ENCODE data around the gene CPNE5. TPM values are rescaled to one million over a fixed set of nuclear protein-coding genes. Genes with fewer than 3 reads are reported as not detected.

The CPNE5 gene
- polyA plus RNA-seq, 1 donor (not counting 4 experiments of a cell fraction or from before 2014, with no cell fraction given) = 0.05 TPM

- Histone ChIP-seq H3K4me1 (ENCODE audit: control insufficient read depth, extremely low read depth, insufficient read depth, low read length) (no peaks in the 10 kb centered on the region), H3K4me3 (ENCODE audit: control insufficient read depth in 2 of 3, extremely low read depth in 1 of 3, insufficient read depth in 2 of 3, low read depth in 1 of 3, low read length in 3 of 3) (no peak overlapping the region), H3K4me2 (ENCODE audit: control insufficient read depth, extremely low read depth, insufficient read depth, low read depth, low read length) (no peak overlapping the region), H4K20me1 (ENCODE audit: control insufficient read depth, extremely low read depth, insufficient read depth, low read length) (no peaks in the 10 kb centered on the region), H3K9ac (ENCODE audit: control insufficient read depth, extremely low read depth, insufficient read depth, low read length) (no peak overlapping the region), H3K27ac (ENCODE audit: control insufficient read depth, insufficient read depth, low read length) (no peak overlapping the region), H3K27me3 (ENCODE audit: control insufficient read depth, extremely low read depth, insufficient read depth, low read length) (peaks cover 47% of the 10 kb centered on the region), H3K9me1 (ENCODE audit: control insufficient read depth, extremely low read depth, insufficient read depth, low read length) (no peaks in the 10 kb centered on the region), H2AFZ (ENCODE audit: control insufficient read depth, low read length) (no peak overlapping the region), H3K9me3 (ENCODE audit: control insufficient read depth, low read depth, low read length) (no peaks in the 10 kb centered on the region), H3K36me3 (ENCODE audit: control insufficient read depth in 2 of 2, extremely low read depth in 1 of 2, insufficient read depth in 2 of 2, low read length in 2 of 2) (no peaks in the 10 kb centered on the region), H3K79me2 (ENCODE audit: control insufficient read depth, insufficient read depth, low read length) (no peaks in the 10 kb centered on the region)
- no peak for FAIRE-seq
- DNase-seq (ENCODE audit: low read depth, low spot score) = no peak
- dilution Hi-C loops (cut with MboI; ENCODE audit: extremely low pct_ligation_motif_present, low sequenced_read_pairs) = no loop called here
- no peak for TF ChIP-seq EZH2 (IDR thresholded peaks at IDR 0.05; ENCODE audit: low read length)
- TF ChIP-seq CTCF (optimal IDR thresholded peaks at IDR 0.05 in 1 of 3, IDR thresholded peaks at IDR 0.05 in 1 of 3, conservative IDR thresholded peaks at IDR 0.05 in 1 of 3; ENCODE audit: extremely low read depth in 1 of 3, insufficient read depth in 2 of 3, low read length in 3 of 3) = no peak
Observed at GRCh38 chr6:36791521-36792135, 47.6 kb downstream of the CPNE5 start.

- Histone ChIP-seq H3K9ac (ENCODE audit: control insufficient read depth, extremely low read depth, insufficient read depth, low read length) (no peak overlapping the region), H3K9me1 (ENCODE audit: control insufficient read depth, extremely low read depth, insufficient read depth, low read length) (no peaks in the 10 kb centered on the region), H4K20me1 (ENCODE audit: control insufficient read depth, extremely low read depth, insufficient read depth, low read length) (no peaks in the 10 kb centered on the region), H3K9me3 (ENCODE audit: control insufficient read depth, low read depth, low read length) (no peaks in the 10 kb centered on the region), H3K27me3 (ENCODE audit: control insufficient read depth, extremely low read depth, insufficient read depth, low read length) (peaks cover 47% of the 10 kb centered on the region), H3K4me2 (ENCODE audit: control insufficient read depth, extremely low read depth, insufficient read depth, low read depth, low read length) (no peak overlapping the region), H3K4me3 (ENCODE audit: control insufficient read depth in 2 of 3, extremely low read depth in 1 of 3, insufficient read depth in 2 of 3, low read depth in 1 of 3, low read length in 3 of 3) (no peak overlapping the region), H3K4me1 (ENCODE audit: control insufficient read depth, extremely low read depth, insufficient read depth, low read length) (no peaks in the 10 kb centered on the region), H3K27ac (ENCODE audit: control insufficient read depth, insufficient read depth, low read length) (no peak overlapping the region), H3K36me3 (ENCODE audit: control insufficient read depth in 2 of 2, extremely low read depth in 1 of 2, insufficient read depth in 2 of 2, low read length in 2 of 2) (no peaks in the 10 kb centered on the region), H2AFZ (ENCODE audit: control insufficient read depth, low read length) (no peak overlapping the region), H3K79me2 (ENCODE audit: control insufficient read depth, insufficient read depth, low read length) (no peaks in the 10 kb centered on the region)
- no peak for DNase-seq (ENCODE audit: low read depth, low spot score)
- TF ChIP-seq CTCF (optimal IDR thresholded peaks at IDR 0.05 in 1 of 3, IDR thresholded peaks at IDR 0.05 in 1 of 3, conservative IDR thresholded peaks at IDR 0.05 in 1 of 3; ENCODE audit: extremely low read depth in 1 of 3, insufficient read depth in 2 of 3, low read length in 3 of 3) = no peak
- no peak for TF ChIP-seq EZH2 (IDR thresholded peaks at IDR 0.05; ENCODE audit: low read length)
- dilution Hi-C loops (cut with MboI; ENCODE audit: extremely low pct_ligation_motif_present, low sequenced_read_pairs) = no loop called here
- no peak for FAIRE-seq
Observed at GRCh38 chr6:36791085-36791484, 48.2 kb downstream of the CPNE5 start.

All from keratinocyte (primary cell).